H1 (cell line): ENCODE results near the gene FAM120A. TPM values are rescaled to one million over a fixed set of nuclear protein-coding genes. Genes with fewer than 3 reads are reported as not detected.

Experiments
- CTCF ChIA-PET: fragments of 300-600 bp; sonication (Branson Sonifier 250); formaldehyde crosslinking; loops from one replicate; lab custom pipeline; 2021; ENCODE audit not compliant: partially characterized antibody; lab: Charles Lee
- POLR2A ChIA-PET: fragments of 300-600 bp; sonication (Branson Sonifier 250); formaldehyde crosslinking; loops from one replicate; lab custom pipeline; 2021; ENCODE audit warnings: inconsistent platforms; ENCODE audit not compliant: partially characterized antibody; lab: Charles Lee
- DNase-seq, 2 experiments: peaks; one replicate each; pipeline versions ENCODE4 v3.0.0 to v3.0.0-alpha.2; 2010 to 2022; ENCODE audit warnings: low spot score in 2 of 2, low read depth in 1 of 2, mixed read lengths in 1 of 2
- FAIRE-seq: peaks from 2 replicates; lab custom pipeline; 2011; peaks lifted over from hg19 to GRCh38; lab: Jason Lieb, UNC
- H2AFZ ChIP-seq: 2 replicates; pipeline ENCODE4 v1.8.1; 2012; ENCODE audit warnings: low read length, inconsistent platforms
- H2AK5ac ChIP-seq: 2 replicates; pipeline ENCODE4 v1.6.1; 2013; ENCODE audit warnings: low read depth, low read length
- H2BK120ac ChIP-seq: replicated peaks from 2 replicates; pipeline ENCODE3; 2013; ENCODE audit warnings: low read depth, low read length, inconsistent platforms
- H2BK12ac ChIP-seq: 2 replicates; pipeline ENCODE4 v1.6.1; 2013; ENCODE audit warnings: low read depth, low read length
- H2BK15ac ChIP-seq: 2 replicates; pipeline ENCODE4 v1.6.1; 2013; ENCODE audit warnings: low read length
- H2BK20ac ChIP-seq: 2 replicates; pipeline ENCODE4 v1.6.1; 2013; ENCODE audit warnings: low read length
- H2BK5ac ChIP-seq: 2 replicates; pipeline ENCODE4 v1.6.1; 2013; ENCODE audit warnings: low read depth, low read length
- H3K14ac ChIP-seq: 2 replicates; pipeline ENCODE4 v1.6.1; 2013; ENCODE audit warnings: inconsistent platforms; ENCODE audit not compliant: insufficient read length
- H3K18ac ChIP-seq: 2 replicates; pipeline ENCODE4 v1.6.1; 2013; ENCODE audit warnings: low read length; ENCODE audit errors: extremely low read depth
- H3K23ac ChIP-seq: 2 replicates; pipeline ENCODE4 v1.6.1; 2013; ENCODE audit warnings: inconsistent platforms; ENCODE audit not compliant: insufficient read length
- H3K23me2 ChIP-seq: 2 replicates; pipeline ENCODE4 v1.6.1; 2013; ENCODE audit warnings: low read depth, low read length
- H3K27ac ChIP-seq: 2 replicates; pipeline ENCODE4 v1.6.1; 2011; ENCODE audit warnings: low read depth, low read length, inconsistent platforms
- H3K27me3 ChIP-seq, 4 experiments: replicated peaks in 1 of 4; 1 replicate in 1 of 4; 2 replicates in 3 of 4; pipeline versions ENCODE4 v1.6.1 to v1.8.1; 2011 to 2013; ENCODE audit warnings: low read length in 3 of 4, mild to moderate bottlenecking in 3 of 4, inconsistent platforms in 2 of 4, mixed read lengths in 2 of 4, moderate library complexity in 1 of 4; ENCODE audit not compliant: control insufficient read depth in 3 of 4, insufficient read depth in 3 of 4; ENCODE audit errors: extremely low read depth in 1 of 4
- H3K36me3 ChIP-seq, 4 experiments: 2 replicates each; pipeline versions ENCODE4 v1.6.1 to v1.8.1; 2011 to 2013; ENCODE audit warnings: mild to moderate bottlenecking in 4 of 4, low read length in 3 of 4, moderate library complexity in 2 of 4, control low read depth in 1 of 4, inconsistent platforms in 1 of 4; ENCODE audit not compliant: insufficient read depth in 4 of 4, control insufficient read depth in 2 of 4
- H3K4ac ChIP-seq: replicated peaks from 2 replicates; pipeline ENCODE3; 2013; ENCODE audit warnings: low read length, low read depth, mixed read lengths, inconsistent platforms; ENCODE audit not compliant: insufficient read length
- H3K4me1 ChIP-seq, 4 experiments: replicated peaks in 1 of 4; 1 replicate in 1 of 4; 2 replicates in 3 of 4; pipeline versions ENCODE4 v1.6.1 to v1.8.1; 2011 to 2013; ENCODE audit warnings: low read length in 3 of 4, inconsistent platforms in 2 of 4, mixed read lengths in 1 of 4; ENCODE audit not compliant: insufficient read depth in 4 of 4, control insufficient read depth in 3 of 4
- H3K4me2 ChIP-seq, 2 experiments: 2 replicates each; pipeline versions ENCODE4 v1.6.1 to v1.8.1; 2011 to 2013; ENCODE audit warnings: low read depth in 2 of 2, low read length in 2 of 2, control low read depth in 1 of 2, inconsistent platforms in 1 of 2, mild to moderate bottlenecking in 1 of 2; ENCODE audit not compliant: insufficient read depth in 1 of 2
- H3K4me3 ChIP-seq, 4 experiments: fragments of 200-600, 300-600 bp in 1 of 4; sonication (generic), shearing (Covaris generic), sonication (Bioruptor Twin) in 1 of 4; 2 replicates each; pipeline versions ENCODE4 v1.5.1 to v1.8.1; 2011 to 2016; ENCODE audit warnings: low read length in 4 of 4, low read depth in 3 of 4, control low read depth in 2 of 4, inconsistent platforms in 2 of 4, mild to moderate bottlenecking in 2 of 4, mixed read lengths in 1 of 4, moderate library complexity in 1 of 4; ENCODE audit not compliant: insufficient read depth in 2 of 4; ENCODE audit errors: extremely low read depth in 1 of 4
- H3K56ac ChIP-seq: replicated peaks from 2 replicates; pipeline ENCODE3; 2013; ENCODE audit warnings: low read depth, mild to moderate bottlenecking, mixed read lengths, low read length, inconsistent platforms; ENCODE audit not compliant: insufficient read length
- H3K79me1 ChIP-seq: 2 replicates; pipeline ENCODE4 v1.6.1; 2013; ENCODE audit warnings: low read depth, low read length, control low read depth
- H3K79me2 ChIP-seq, 2 experiments: 2 replicates each; pipeline versions ENCODE4 v1.6.1 to v1.8.1; 2012 to 2013; ENCODE audit warnings: low read length in 2 of 2, mild to moderate bottlenecking in 2 of 2, inconsistent platforms in 1 of 2; ENCODE audit not compliant: insufficient read depth in 2 of 2, control insufficient read depth in 1 of 2
- H3K9ac ChIP-seq, 4 experiments: replicated peaks in 1 of 4; 1 replicate in 1 of 4; 2 replicates in 3 of 4; pipeline versions ENCODE4 v1.6.1 to v1.8.1; 2011 to 2013; ENCODE audit warnings: low read depth in 3 of 4, low read length in 3 of 4, control low read depth in 2 of 4, mild to moderate bottlenecking in 2 of 4, moderate library complexity in 2 of 4, inconsistent platforms in 1 of 4; ENCODE audit errors: extremely low read depth in 1 of 4
- H3K9me3 ChIP-seq, 2 experiments: 2 replicates each; pipeline versions ENCODE4 v1.6.1 to v1.8.1; 2012 to 2013; ENCODE audit warnings: mild to moderate bottlenecking in 2 of 2, moderate library complexity in 2 of 2, control low read depth in 1 of 2, inconsistent platforms in 1 of 2, low read depth in 1 of 2, low read length in 1 of 2, mixed read lengths in 1 of 2; ENCODE audit not compliant: insufficient read depth in 2 of 2
- H4K20me1 ChIP-seq, 2 experiments: replicated peaks in 1 of 2; 2 replicates each; pipeline versions ENCODE3 to v1.8.1; 2011 to 2013; ENCODE audit warnings: inconsistent platforms in 2 of 2, low read length in 2 of 2, mild to moderate bottlenecking in 1 of 2; ENCODE audit not compliant: insufficient read depth in 2 of 2, control insufficient read depth in 1 of 2
- H4K5ac ChIP-seq: 2 replicates; pipeline ENCODE4 v1.6.1; 2013; ENCODE audit warnings: low read length, low read depth, mixed read lengths, inconsistent platforms; ENCODE audit not compliant: insufficient read length
- H4K8ac ChIP-seq: 2 replicates; pipeline ENCODE4 v1.8.0; 2013; ENCODE audit warnings: mild to moderate bottlenecking, moderate library complexity, low read length, inconsistent platforms; ENCODE audit not compliant: insufficient read depth; ENCODE audit errors: extremely low read depth
- H4K91ac ChIP-seq: replicated peaks from 2 replicates; pipeline ENCODE3; 2013; ENCODE audit warnings: low read length, mixed read lengths, inconsistent platforms; ENCODE audit not compliant: insufficient read length
- CEBPB ChIP-seq: IDR thresholded peaks from 2 replicates; pipeline ENCODE4 v1.6.1; 2012; ENCODE audit warnings: low read depth, low read length
- CHD1 ChIP-seq: IDR thresholded peaks from 2 replicates; pipeline ENCODE4 v1.6.1; 2012; ENCODE audit warnings: low read depth, low read length, improper control_type of control experiment
- EGR1 ChIP-seq: IDR thresholded peaks from 2 replicates; pipeline ENCODE4 v1.6.1; 2011; ENCODE audit warnings: low read depth, low read length, borderline replicate concordance
- JUND ChIP-seq: IDR thresholded peaks from 2 replicates; pipeline ENCODE4 v1.6.1; 2011; ENCODE audit warnings: mild to moderate bottlenecking, improper control_type of control experiment, low read length
- NRF1 ChIP-seq: IDR thresholded peaks from 2 replicates; pipeline ENCODE4 v1.6.1; 2011; ENCODE audit warnings: mild to moderate bottlenecking, low read depth, low read length, improper control_type of control experiment
- SIRT6 ChIP-seq: IDR thresholded peaks from one replicate; pipeline ENCODE4 v1.7.1; 2012; ENCODE audit warnings: low read length, inconsistent platforms
- SRF ChIP-seq: IDR thresholded peaks from 2 replicates; pipeline ENCODE4 v1.6.1; 2011; ENCODE audit warnings: mild to moderate bottlenecking, low read depth, low read length, moderate library complexity
- TBP ChIP-seq: IDR thresholded peaks from 2 replicates; pipeline ENCODE4 v1.6.1; 2011; ENCODE audit warnings: low read depth, low read length, improper control_type of control experiment
- WGBS, 2 experiments: shearing (Covaris generic) in 1 of 2; methylation state at CpG; one replicate each; pipeline versions ENCODE4 v1.1.6 to v1.1.7; 2013 to 2015; ENCODE audit warnings: low lambda C conversion rate in 2 of 2, mixed read lengths in 2 of 2, inconsistent platforms in 1 of 2, low coverage in 1 of 2, missing lambda C conversion rate in 1 of 2; ENCODE audit not compliant: insufficient replicate concordance in 2 of 2, insufficient coverage in 1 of 2, insufficient read length in 1 of 2; ENCODE audit errors: extremely low coverage in 1 of 2, missing lambda C conversion rate in 1 of 2; 5-methylcytosine and 5-hydroxymethylcytosine counted together
- polyA plus RNA-seq, 7 experiments: library from polyadenylated mRNA; depleted of rRNA in 3 of 7; stranded (reverse) in 5 of 7; unstranded in 2 of 7; fragments of >200 nt in 5 of 7; fragments of 200-250 nt in 2 of 7; gene quantifications; 1 replicate in 5 of 7; 2 replicates in 1 of 7; 4 replicates in 1 of 7; pipeline versions ENCODE4 v1.2.1 to v1.2.3, GENCODE V29; 2011 to 2013; ENCODE audit warnings: missing spikeins in 2 of 7, mixed read lengths in 2 of 7
- total RNA-seq: library from RNA; stranded (reverse); fragmentation: NEBNext Ultra II Directional; extraction: Animal tissue kit (Norgen Biotek cat#: 25700); gene quantifications from 2 replicates; pipeline ENCODE4 v1.2.1, GENCODE V29; 2021

The FAM120A gene
- total and polyA plus RNA-seq, 2 of the 8 experiments (the other 6 are each of a cell fraction or from before 2014, with no cell fraction given) = 24.9 to 54.7 TPM

DNA sequence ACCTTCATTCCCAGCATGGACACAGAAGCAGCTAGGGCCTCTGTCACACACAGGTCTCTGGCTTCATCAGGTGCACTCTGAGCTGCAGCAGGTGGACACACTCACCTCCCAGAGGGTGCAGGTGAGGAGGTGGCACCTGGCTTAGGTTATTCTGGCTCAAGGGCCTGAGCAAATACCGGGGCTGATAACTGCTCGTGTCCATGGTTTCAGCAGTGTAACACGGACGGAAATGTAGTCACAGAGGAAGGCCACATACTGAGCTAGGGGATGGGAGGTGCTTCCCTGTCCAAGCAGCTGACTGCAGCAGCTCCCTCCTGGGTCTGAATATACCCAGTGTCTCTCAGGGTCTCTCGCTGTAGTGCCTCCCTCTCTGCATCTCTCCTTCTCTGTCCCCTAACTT is 130.6 kb downstream of the FAM120A start:
- H3K9ac ChIP-seq = no peak overlapping the region
- no peak for TF ChIP-seq CEBPB
- TF ChIP-seq SRF = no peak
- TF ChIP-seq CHD1 = no peak
- TF ChIP-seq TBP = no peak
- TF ChIP-seq EGR1 = no peak
- TF ChIP-seq SIRT6 = no peak
- TF ChIP-seq JUND = no peak
- TF ChIP-seq NRF1 = no peak
- TF ChIP-seq, all 59 proteins: peak for 0
- H3K27ac ChIP-seq = no peak overlapping the region
- no peaks in the 10 kb centered on the region for H3K36me3 ChIP-seq
- FAIRE-seq = no peak
- no peak overlapping the region for H3K18ac ChIP-seq
- H2AFZ ChIP-seq = no peak overlapping the region
- POLR2A ChIA-PET = interaction anchor here (0.6 to 1.5 kb wide), 4 partner anchors 8 to 1363 kb away, joined by 3 to 6 read pairs (median 3); no protein-coding TSS in a partner anchor
- H3K27me3 ChIP-seq = peaks cover 0 to 6% (median 3%) of the 10 kb centered on the region in 4 experiments; a peak in 5 of 7 replicates
- peaks cover 7 to 8% of the 10 kb centered on the region in 2 experiments for H4K20me1 ChIP-seq
- H3K23ac ChIP-seq = no peak overlapping the region
- H4K91ac ChIP-seq = no peak overlapping the region
- WGBS, 2 experiments = 69% methylated on average over 5 of the region's 5 CpGs; no CpG with 5 or more reads in 1 of the 2 experiments
- no peak overlapping the region for H2BK12ac ChIP-seq
- no peak overlapping the region; a peak in 1 of 4 replicates for H3K4me2 ChIP-seq
- H3K23me2 ChIP-seq = no peaks in the 10 kb centered on the region; the same call in 1 of the 2 replicates
- H2BK5ac ChIP-seq = no peak overlapping the region
- H2BK20ac ChIP-seq = no peak overlapping the region
- no peak overlapping the region for H3K56ac ChIP-seq
- no peak overlapping the region for H3K4ac ChIP-seq
- no peak overlapping the region for H2AK5ac ChIP-seq
- H4K5ac ChIP-seq = no peak overlapping the region
- no peak overlapping the region for H3K14ac ChIP-seq
- H3K79me2 ChIP-seq = peaks cover 0 to 58% of the 10 kb centered on the region in 2 experiments; a peak in 2 of 4 replicates
- no peak for DNase-seq
- H3K79me1 ChIP-seq = peaks cover 26% of the 10 kb centered on the region
- H3K9me3 ChIP-seq = no peaks in the 10 kb centered on the region
- no peak overlapping the region for H2BK120ac ChIP-seq
- peaks cover 0 to 14% (median 5%) of the 10 kb centered on the region in 4 experiments; a peak in 5 of 7 replicates for H3K4me1 ChIP-seq
- H3K4me3 ChIP-seq = no peak overlapping the region
- no peak overlapping the region for H2BK15ac ChIP-seq
- CTCF ChIA-PET = interaction anchor here (1.0 to 2.0 kb wide), 5 partner anchors 8 to 64 kb away, joined by 3 to 10 read pairs (median 4); no protein-coding TSS in a partner anchor
- H4K8ac ChIP-seq = no peak overlapping the region
